Duodenal mucosa (tissue), 2 donors: ENCODE data around the gene KCTD14.
A peak's percentile ranks its signal among the peaks of the same experiment; 100 is the strongest.
"Not testable (repeated sequence)": the region's sequence is repeated elsewhere in the genome, so short reads cannot be mapped to it uniquely, and the experiment has no call there.

ENCODE experiments used
- H3K27ac ChIP-seq: one replicate; pipeline ENCODE4 v1.7.0; 2013; ENCODE audit warnings: low read depth, low read length
- H3K27me3 ChIP-seq, 2 donors: one replicate each; pipeline ENCODE4 v1.7.0; 2013; ENCODE audit warnings: low read length in 2 of 2, control low read depth in 1 of 2; ENCODE audit not compliant: insufficient read depth in 2 of 2, control insufficient read depth in 1 of 2
- H3K36me3 ChIP-seq, 2 donors: one replicate each; pipeline ENCODE4 v1.7.0; 2013; ENCODE audit warnings: low read length in 2 of 2, control low read depth in 1 of 2; ENCODE audit not compliant: insufficient read depth in 2 of 2, control insufficient read depth in 1 of 2
- H3K4me1 ChIP-seq, 2 donors: one replicate each; pipeline ENCODE4 v1.7.0; 2013; ENCODE audit warnings: low read length in 2 of 2, control low read depth in 1 of 2; ENCODE audit not compliant: insufficient read depth in 2 of 2, control insufficient read depth in 1 of 2
- H3K4me3 ChIP-seq, 2 donors: one replicate each; pipeline ENCODE4 v1.7.0; 2013; ENCODE audit warnings: low read length in 2 of 2, low read depth in 1 of 2
- H3K9ac ChIP-seq, 2 donors: one replicate each; pipeline ENCODE4 v1.7.0; 2013; ENCODE audit warnings: low read length in 2 of 2, low read depth in 1 of 2
- H3K9me3 ChIP-seq, 2 donors: one replicate each; pipeline ENCODE4 v1.7.0; 2013; ENCODE audit warnings: low read length in 2 of 2, control low read depth in 1 of 2; ENCODE audit not compliant: control insufficient read depth in 1 of 2

Gene KCTD14

GRCh38 chr11:78027759-78028158 lies 4.7 kb upstream of the KCTD14 start:
- Histone ChIP-seq H3K4me3 (no peak overlapping the region), H3K27ac (no peak overlapping the region), H3K4me1 (peaks cover 12 to 13% of the 10 kb centered on the region in 2 donors), H3K9me3 (no peaks in the 10 kb centered on the region), H3K27me3 (no peaks in the 10 kb centered on the region), H3K36me3 (no peaks in the 10 kb centered on the region), H3K9ac (no peak overlapping the region)

DNA sequence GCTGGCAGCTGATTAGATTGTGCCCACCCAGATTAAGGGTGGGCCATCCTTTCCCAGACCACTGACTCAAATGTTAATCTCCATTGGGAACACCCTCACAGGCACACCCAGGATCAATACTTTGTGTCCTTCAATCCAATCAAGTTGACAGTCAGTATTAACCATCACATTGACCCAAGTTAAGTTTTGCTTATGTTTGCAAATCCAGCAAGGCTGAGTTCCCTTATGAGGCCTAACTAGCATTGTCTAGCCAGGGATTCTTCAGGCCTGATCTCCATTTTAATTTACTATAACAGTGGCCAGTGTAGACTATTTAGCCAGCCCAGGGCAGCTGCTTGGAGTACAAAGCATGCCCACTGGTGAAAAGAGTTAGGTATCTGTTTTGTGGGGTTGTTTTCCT lies 2.3 kb upstream of the KCTD14 start:
- Histone ChIP-seq H3K27ac (no peak overlapping the region), H3K4me1 (peaks cover 3 to 12% of the 10 kb centered on the region in 2 donors), H3K9ac (no peak overlapping the region), H3K36me3 (no peaks in the 10 kb centered on the region), H3K4me3 (no peak overlapping the region), H3K27me3 (no peaks in the 10 kb centered on the region), H3K9me3 (no peaks in the 10 kb centered on the region)

GRCh38 chr11:78023426-78023825 lies 350 bp upstream of the KCTD14 start:
- peaks cover 0 to 8% of the 10 kb centered on the region in 2 donors for H3K4me1 ChIP-seq
- H3K27me3 ChIP-seq, result no peaks in the 10 kb centered on the region
- H3K4me3 ChIP-seq, result peak overlapping the region; percentile 82 to 84
- H3K27ac ChIP-seq, result no peak overlapping the region
- H3K36me3 ChIP-seq, result no peaks in the 10 kb centered on the region
- no peaks in the 10 kb centered on the region for H3K9me3 ChIP-seq
- peak overlapping the region in 1 of 2 donors; percentile 76 for H3K9ac ChIP-seq

GRCh38 chr11:78021611-78022010 lies 1.5 kb downstream of the KCTD14 start:
- Histone ChIP-seq H3K27ac (no peak overlapping the region), H3K9ac (peak overlapping the region; percentile 76 to 77), H3K4me1 (peaks cover 0 to 8% of the 10 kb centered on the region in 2 donors), H3K9me3 (no peaks in the 10 kb centered on the region), H3K36me3 (peaks cover 0 to 4% of the 10 kb centered on the region in 2 donors), H3K4me3 (peak overlapping the region in 1 of 2 donors; percentile 82), H3K27me3 (no peaks in the 10 kb centered on the region)

GRCh38 chr11:78020246-78020645 lies 2.8 kb downstream of the KCTD14 start:
- no peak overlapping the region for H3K9ac ChIP-seq
- no peaks in the 10 kb centered on the region for H3K27me3 ChIP-seq
- no peak overlapping the region for H3K27ac ChIP-seq
- H3K9me3 ChIP-seq, result no peaks in the 10 kb centered on the region
- H3K4me3 ChIP-seq, result no peak overlapping the region
- H3K36me3 ChIP-seq, result peaks cover 0 to 11% of the 10 kb centered on the region in 2 donors
- peaks cover 0 to 8% of the 10 kb centered on the region in 2 donors for H3K4me1 ChIP-seq

- H3K9ac ChIP-seq, result no peak overlapping the region
- peaks cover 0 to 11% of the 10 kb centered on the region in 2 donors for H3K36me3 ChIP-seq
- H3K27me3 ChIP-seq, result no peaks in the 10 kb centered on the region
- peaks cover 0 to 8% of the 10 kb centered on the region in 2 donors for H3K4me1 ChIP-seq
- no peak overlapping the region for H3K27ac ChIP-seq
- no peak overlapping the region for H3K4me3 ChIP-seq
- no peaks in the 10 kb centered on the region for H3K9me3 ChIP-seq
These were observed 3.3 kb downstream of the KCTD14 start for GRCh38 chr11:78019808-78020207.

DNA sequence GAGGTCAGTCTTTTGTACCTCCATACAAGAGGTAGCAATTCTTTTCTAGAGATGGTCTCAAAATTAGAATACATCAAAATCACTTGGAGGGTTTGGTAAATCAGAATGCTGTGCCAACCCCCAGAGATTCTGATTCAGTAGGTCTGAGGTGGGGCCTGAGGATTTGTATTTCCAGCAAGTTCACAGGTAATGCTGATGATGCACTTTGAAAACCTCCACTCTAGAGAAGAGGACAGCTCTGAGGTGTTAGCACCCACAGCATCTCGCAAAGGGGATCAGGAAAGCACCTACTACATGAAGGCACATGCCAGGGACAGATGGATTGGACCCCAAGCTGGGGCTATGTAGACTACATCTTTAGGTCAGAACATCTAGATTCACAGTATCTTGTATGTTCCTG lies 7.2 kb downstream of the KCTD14 start:
- Histone ChIP-seq H3K27me3 (no peaks in the 10 kb centered on the region), H3K9ac (no peak overlapping the region), H3K4me1 (no peaks in the 10 kb centered on the region), H3K9me3 (no peaks in the 10 kb centered on the region), H3K27ac (no peak overlapping the region), H3K4me3 (no peak overlapping the region), H3K36me3 (peaks cover 0 to 11% of the 10 kb centered on the region in 2 donors)

- H3K9ac ChIP-seq, result not testable (repeated sequence)
These were observed 8.0 kb downstream of the KCTD14 start for GRCh38 chr11:78014937-78015520.

DNA sequence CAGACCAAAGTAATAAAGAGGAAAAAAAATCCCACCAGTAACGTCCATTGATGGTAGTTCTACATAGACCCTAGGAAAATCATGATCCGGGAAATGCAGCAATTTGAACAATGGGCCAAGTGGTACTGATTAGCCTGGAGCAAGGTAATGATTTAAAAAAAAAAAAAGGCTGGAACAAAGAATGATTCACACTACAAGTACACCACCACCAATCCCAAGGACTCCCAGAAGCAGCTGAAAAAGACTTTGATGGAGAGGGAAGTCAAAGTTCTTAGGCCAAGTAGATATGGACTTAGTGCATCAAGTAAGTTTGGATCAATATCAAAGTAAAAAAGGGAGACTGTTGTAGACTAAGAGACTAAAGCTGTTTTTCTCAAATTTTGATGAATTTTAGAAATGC lies 11.8 kb downstream of the KCTD14 start:
- H3K27me3 ChIP-seq, result no peaks in the 10 kb centered on the region
- peaks cover 0 to 5% of the 10 kb centered on the region in 2 donors for H3K36me3 ChIP-seq
- H3K4me1 ChIP-seq, result no peaks in the 10 kb centered on the region
- no peaks in the 10 kb centered on the region for H3K9me3 ChIP-seq
- no peak overlapping the region for H3K27ac ChIP-seq
- no peak overlapping the region for H3K9ac ChIP-seq
- no peak overlapping the region for H3K4me3 ChIP-seq

More at GRCh38 chr11:78014937-78015520, 8.0 kb downstream of the KCTD14 start:
- H3K4me3 ChIP-seq, H3K4me1 ChIP-seq, H3K27me3 ChIP-seq, H3K27ac ChIP-seq, H3K9me3 ChIP-seq: not testable (repeated sequence)
- peaks cover 0 to 11% of the 10 kb centered on the region in 2 donors for H3K36me3 ChIP-seq

- Histone ChIP-seq H3K4me1 (no peaks in the 10 kb centered on the region), H3K4me3 (no peak overlapping the region), H3K27me3 (no peaks in the 10 kb centered on the region), H3K9ac (no peak overlapping the region), H3K27ac (no peak overlapping the region), H3K9me3 (no peaks in the 10 kb centered on the region), H3K36me3 (no peaks in the 10 kb centered on the region)
These were observed 12.3 kb downstream of the KCTD14 start for GRCh38 chr11:78010755-78011154.
